Right lobe of liver (tissue), 4 donors: ENCODE measurements around the gene RAB40AL.

Experiments
- POLR2A ChIP-seq: fragments of 450-650 bp; IDR thresholded peaks from one replicate; pipeline ENCODE4 v1.6.1; 2017; ENCODE audit warnings: antibody characterized with exemption, mild to moderate bottlenecking
- TF ChIP-seq, protein P1 (sequence below), 4 donors: fragments of 200-600 bp in 3 of 4; fragments of 450-650 bp in 1 of 4; IDR thresholded peaks; one replicate each; pipeline versions ENCODE4 v1.5.1 to v1.8.0; 2016 to 2022; ENCODE audit warnings: antibody characterized with exemption in 4 of 4, mild to moderate bottlenecking in 2 of 4
- donor health status: DM: no; HTN: no; CAD: no.
- donor health status: DM: no; HTN: no; CAD: no.
- donor health status: DM: no; HTN: yes; CAD: no.

GRCh38 chrX:102964940-102965339 is 27.9 kb downstream of the RAB40AL start:
- TF ChIP-seq POLR2A = no peak
- TF ChIP-seq, protein P1, sequence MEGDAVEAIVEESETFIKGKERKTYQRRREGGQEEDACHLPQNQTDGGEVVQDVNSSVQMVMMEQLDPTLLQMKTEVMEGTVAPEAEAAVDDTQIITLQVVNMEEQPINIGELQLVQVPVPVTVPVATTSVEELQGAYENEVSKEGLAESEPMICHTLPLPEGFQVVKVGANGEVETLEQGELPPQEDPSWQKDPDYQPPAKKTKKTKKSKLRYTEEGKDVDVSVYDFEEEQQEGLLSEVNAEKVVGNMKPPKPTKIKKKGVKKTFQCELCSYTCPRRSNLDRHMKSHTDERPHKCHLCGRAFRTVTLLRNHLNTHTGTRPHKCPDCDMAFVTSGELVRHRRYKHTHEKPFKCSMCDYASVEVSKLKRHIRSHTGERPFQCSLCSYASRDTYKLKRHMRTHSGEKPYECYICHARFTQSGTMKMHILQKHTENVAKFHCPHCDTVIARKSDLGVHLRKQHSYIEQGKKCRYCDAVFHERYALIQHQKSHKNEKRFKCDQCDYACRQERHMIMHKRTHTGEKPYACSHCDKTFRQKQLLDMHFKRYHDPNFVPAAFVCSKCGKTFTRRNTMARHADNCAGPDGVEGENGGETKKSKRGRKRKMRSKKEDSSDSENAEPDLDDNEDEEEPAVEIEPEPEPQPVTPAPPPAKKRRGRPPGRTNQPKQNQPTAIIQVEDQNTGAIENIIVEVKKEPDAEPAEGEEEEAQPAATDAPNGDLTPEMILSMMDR (IDR thresholded peaks at IDR 0.05) = no peak
